Caco-2 (cell line): ENCODE measurements around the gene LARP6. TPM values are rescaled to one million over a fixed set of nuclear protein-coding genes. Genes with fewer than 3 reads are reported as not detected.

Experiments
- BruUV-seq: library from RNA; stranded (reverse); fragments of 400-500 nt; replicated peaks from 2 replicates; lab custom pipeline; 2021; lab: Mats Ljungman, UMichigan
- CTCF ChIA-PET: fragments of 300-600 bp; sonication (Branson Sonifier 250); formaldehyde crosslinking; loops from one replicate; lab custom pipeline; 2022; ENCODE audit warnings: antibody characterized with exemption; lab: Charles Lee
- POLR2A ChIA-PET: fragments of 300-600 bp; sonication (Branson Sonifier 250); formaldehyde crosslinking; loops from one replicate; lab custom pipeline; 2022; ENCODE audit warnings: antibody characterized with exemption; lab: Charles Lee
- DNase-seq, 2 experiments: peaks; one replicate each; pipeline versions ENCODE4 v3.0.0 to v3.0.0-alpha.2; 2020 to 2022
- H3K27me3 ChIP-seq: replicated peaks from 2 replicates; pipeline ENCODE4 v1.6.0; 2011; ENCODE audit warnings: low read length; ENCODE audit not compliant: control insufficient read depth, insufficient read depth
- H3K36me3 ChIP-seq: 2 replicates; pipeline ENCODE4 v1.5.1; 2011; ENCODE audit warnings: low read length; ENCODE audit not compliant: control insufficient read depth, insufficient read depth
- H3K4me1 ChIP-seq: fragments of 250-450 bp; sonication (Bioruptor Pico); 2 replicates; pipeline ENCODE4 v1.5.1; 2020; ENCODE audit warnings: mild to moderate bottlenecking
- H3K4me3 ChIP-seq: 2 replicates; pipeline ENCODE4 v1.5.1; 2011; ENCODE audit warnings: low read depth, mild to moderate bottlenecking, control low read depth, low read length
- H3K9me3 ChIP-seq: fragments of 250-450 bp; sonication (Bioruptor Pico); 2 replicates; pipeline ENCODE4 v1.5.1; 2020; ENCODE audit warnings: mild to moderate bottlenecking, moderate library complexity
- H3K27ac Mint-ChIP-seq: one replicate; pipeline ENCODE4 v1.8.0; 2022; ENCODE audit warnings: mixed read lengths; ENCODE audit not compliant: unreplicated experiment
- H3K27me3 Mint-ChIP-seq: one replicate; pipeline ENCODE4 v1.8.0; 2022; ENCODE audit warnings: mixed read lengths; ENCODE audit not compliant: insufficient read depth, unreplicated experiment
- H3K36me3 Mint-ChIP-seq: one replicate; pipeline ENCODE4 v1.8.0; 2022; ENCODE audit warnings: mild to moderate bottlenecking, mixed read lengths; ENCODE audit not compliant: insufficient read depth, unreplicated experiment
- H3K4me1 Mint-ChIP-seq: one replicate; pipeline ENCODE4 v1.8.0; 2022; ENCODE audit warnings: low read depth, mixed read lengths; ENCODE audit not compliant: unreplicated experiment
- H3K4me3 Mint-ChIP-seq: one replicate; pipeline ENCODE4 v1.8.0; 2022; ENCODE audit warnings: mild to moderate bottlenecking, moderate library complexity, mixed read lengths; ENCODE audit not compliant: unreplicated experiment
- H3K9me3 Mint-ChIP-seq: one replicate; pipeline ENCODE4 v1.8.0; 2022; ENCODE audit warnings: mixed read lengths; ENCODE audit not compliant: unreplicated experiment
- CTCF ChIP-seq, 2 experiments: fragments of 200-600 bp in 1 of 2; IDR thresholded peaks; 1 replicate in 1 of 2; 2 replicates in 1 of 2; pipeline versions ENCODE4 v1.5.1 to v1.8.0; 2011 to 2022; ENCODE audit warnings: antibody characterized with exemption in 1 of 2, control low read depth in 1 of 2, inconsistent platforms in 1 of 2, low read depth in 1 of 2, low read length in 1 of 2, mild to moderate bottlenecking in 1 of 2, moderate library complexity in 1 of 2; ENCODE audit not compliant: insufficient read depth in 1 of 2, severe bottlenecking in 1 of 2, unreplicated experiment in 1 of 2
- intact Hi-C: fragments of 100-400 bp; cut with micrococcal nuclease; formaldehyde crosslinking; loops from one replicate; pipeline ENCODE4 v1.10.0; 2022; ENCODE audit not compliant: unreplicated experiment
- total RNA-seq: library from RNA; stranded (reverse); gene quantifications from 2 replicates; pipeline ENCODE4 v1.2.3, GENCODE V29; 2022

LARP6 gene
- total RNA-seq, 1 experiment from 2014 or later: 19.7 TPM

- Histone ChIP-seq H3K4me3 (no peak overlapping the region), H3K27me3 (no peaks in the 10 kb centered on the region), H3K4me1 (peaks cover 12% of the 10 kb centered on the region), H3K9me3 (no peaks in the 10 kb centered on the region), H3K36me3 (no peaks in the 10 kb centered on the region)
- Mint-ChIP-seq H3K4me1 (peaks cover 7% of the 10 kb centered on the region), H3K9me3 (no peaks in the 10 kb centered on the region), H3K36me3 (no peaks in the 10 kb centered on the region), H3K27me3 (no peaks in the 10 kb centered on the region), H3K27ac (peak overlapping the region; percentile 73), H3K4me3 (no peak overlapping the region)
- no peak for DNase-seq
- no peak for TF ChIP-seq CTCF (IDR thresholded peaks at IDR 0.05; ENCODE audit: insufficient read depth in 1 of 2, low read depth in 1 of 2, low read length in 1 of 2, severe bottlenecking in 1 of 2, unreplicated experiment in 1 of 2)
- POLR2A ChIA-PET: no interaction called here
- CTCF ChIA-PET: interaction anchor here (0.6 kb wide), 1 partner anchor 87 kb away, joined by 8 read pairs; no protein-coding TSS in a partner anchor
- intact Hi-C loops: no loop called here
- no TSS peak for BruUV-seq
These were observed 19.8 kb downstream of the LARP6 start for GRCh38 chr15:70833861-70834765.

- H3K27ac Mint-ChIP-seq: no peak overlapping the region
- H3K4me3 Mint-ChIP-seq: no peak overlapping the region
- H3K27me3 Mint-ChIP-seq: no peaks in the 10 kb centered on the region
- DNase-seq: no peak
- ChIA-PET POLR2A (no interaction called here), CTCF (no interaction called here)
- Histone ChIP-seq H3K4me3 (no peak overlapping the region), H3K36me3 (no peaks in the 10 kb centered on the region), H3K4me1 (peaks cover 12% of the 10 kb centered on the region), H3K9me3 (no peaks in the 10 kb centered on the region), H3K27me3 (no peaks in the 10 kb centered on the region)
- no peak for TF ChIP-seq CTCF (IDR thresholded peaks at IDR 0.05; ENCODE audit: insufficient read depth in 1 of 2, low read depth in 1 of 2, low read length in 1 of 2, severe bottlenecking in 1 of 2, unreplicated experiment in 1 of 2)
- H3K4me1 Mint-ChIP-seq: peaks cover 7% of the 10 kb centered on the region
- intact Hi-C loops: no loop called here
- BruUV-seq: no TSS peak
- no peaks in the 10 kb centered on the region for H3K36me3 Mint-ChIP-seq
- no peaks in the 10 kb centered on the region for H3K9me3 Mint-ChIP-seq
These were observed 20.5 kb downstream of the LARP6 start for GRCh38 chr15:70833422-70833821.

GRCh38 chr15:70832176-70832575, 21.8 kb downstream of the LARP6 start:
- H3K4me3 Mint-ChIP-seq: no peak overlapping the region
- POLR2A ChIA-PET: no interaction called here
- H3K27me3 ChIP-seq: no peaks in the 10 kb centered on the region
- CTCF ChIA-PET: no interaction called here
- no peak for TF ChIP-seq CTCF (IDR thresholded peaks at IDR 0.05; ENCODE audit: insufficient read depth in 1 of 2, low read depth in 1 of 2, low read length in 1 of 2, severe bottlenecking in 1 of 2, unreplicated experiment in 1 of 2)
- intact Hi-C loops: no loop called here
- H3K4me1 ChIP-seq: peaks cover 12% of the 10 kb centered on the region
- H3K9me3 Mint-ChIP-seq: no peaks in the 10 kb centered on the region
- no peaks in the 10 kb centered on the region for H3K36me3 ChIP-seq
- H3K4me3 ChIP-seq: no peak overlapping the region
- H3K27ac Mint-ChIP-seq: no peak overlapping the region
- H3K4me1 Mint-ChIP-seq: peaks cover 7% of the 10 kb centered on the region
- H3K9me3 ChIP-seq: no peaks in the 10 kb centered on the region
- no peak for DNase-seq
- H3K36me3 Mint-ChIP-seq: no peaks in the 10 kb centered on the region
- no peaks in the 10 kb centered on the region for H3K27me3 Mint-ChIP-seq
- no TSS peak for BruUV-seq
